Measurements from ENCODE around the gene PDIA6. TPM values are rescaled to one million over a fixed set of nuclear protein-coding genes. Genes with fewer than 3 reads are reported as not detected.

PDIA6 gene
- total RNA-seq, 1 experiment from 2014 or later, result 149 TPM

DNA sequence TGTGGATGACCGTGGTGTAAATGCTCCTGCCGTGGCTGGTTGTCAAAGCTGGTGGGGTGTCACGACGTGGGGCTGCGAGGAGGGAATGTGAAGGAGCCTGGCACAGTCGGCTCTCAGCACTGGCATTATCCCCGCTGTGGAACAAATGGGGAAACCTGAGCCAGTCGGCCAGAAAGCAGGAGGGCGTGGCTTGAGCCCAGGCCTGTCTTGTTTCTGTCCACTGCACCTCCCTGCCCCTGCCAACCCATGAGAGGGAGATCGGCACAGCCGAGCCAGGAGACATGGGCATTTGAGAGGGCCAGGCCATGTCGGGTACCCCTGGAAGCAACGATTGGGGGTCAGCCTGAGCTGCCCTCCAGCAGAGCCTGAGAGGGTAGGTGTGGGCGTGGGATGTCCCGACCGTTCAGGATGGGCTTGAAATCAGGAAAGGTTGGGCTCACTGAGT lies 44.5 kb downstream of the PDIA6 start:
- H3K27ac ChIP-seq (ENCODE audit: low read depth, low read length), result no peak overlapping the region
- H3K4me1 ChIP-seq (ENCODE audit: control insufficient read depth in 1 of 2, insufficient read depth in 2 of 2, low read length in 2 of 2), result peaks cover 11 to 22% of the 10 kb centered on the region in 2 experiments
- no peaks in the 10 kb centered on the region for H3K36me3 ChIP-seq (ENCODE audit: control insufficient read depth in 1 of 2, insufficient read depth in 2 of 2, low read length in 2 of 2)
- H2AFZ ChIP-seq (ENCODE audit: low read depth, low read length, poor library complexity, severe bottlenecking), result no peak overlapping the region
- H3K9ac ChIP-seq (ENCODE audit: low read length), result no peak overlapping the region
- no TSS peak for BruUV-seq (replicated peaks)
- no peak overlapping the region for H3K4me2 ChIP-seq (ENCODE audit: low read length)
- H3K9me2 ChIP-seq (ENCODE audit: insufficient read depth), result no peaks in the 10 kb centered on the region
- H3K9me3 ChIP-seq (ENCODE audit: control insufficient read depth in 1 of 2, insufficient read depth in 1 of 2, low read depth in 1 of 2, low read length in 2 of 2), result no peaks in the 10 kb centered on the region
- no peak for ATAC-seq
- intact Hi-C loops (cut with micrococcal nuclease), result no loop called here
- H4K20me1 ChIP-seq (ENCODE audit: insufficient read depth), result no peaks in the 10 kb centered on the region
- no peaks in the 10 kb centered on the region for H3K27me3 ChIP-seq (ENCODE audit: insufficient read depth, low read length)
- no peak overlapping the region for H3K4me3 ChIP-seq (replicated peaks in 1 of 2; ENCODE audit: low read depth in 1 of 2, low read length in 2 of 2)
- RAD21 ChIA-PET (ENCODE audit: low non-redundant PET in 1 of 2, low total read pairs in 2 of 2, uncharacterized antibody in 2 of 2, unreplicated experiment in 2 of 2), result no interaction called here
- CTCF ChIA-PET, result no interaction called here
- POLR2A ChIA-PET, result no interaction called here
- no peak for TF ChIP-seq SP1 (IDR thresholded peaks at IDR 0.05; ENCODE audit: low read depth)
- no peak for TF ChIP-seq ZBTB33 (IDR thresholded peaks at IDR 0.05; ENCODE audit: extremely low read depth, insufficient replicate concordance, low read length)
- TF ChIP-seq, protein P1, sequence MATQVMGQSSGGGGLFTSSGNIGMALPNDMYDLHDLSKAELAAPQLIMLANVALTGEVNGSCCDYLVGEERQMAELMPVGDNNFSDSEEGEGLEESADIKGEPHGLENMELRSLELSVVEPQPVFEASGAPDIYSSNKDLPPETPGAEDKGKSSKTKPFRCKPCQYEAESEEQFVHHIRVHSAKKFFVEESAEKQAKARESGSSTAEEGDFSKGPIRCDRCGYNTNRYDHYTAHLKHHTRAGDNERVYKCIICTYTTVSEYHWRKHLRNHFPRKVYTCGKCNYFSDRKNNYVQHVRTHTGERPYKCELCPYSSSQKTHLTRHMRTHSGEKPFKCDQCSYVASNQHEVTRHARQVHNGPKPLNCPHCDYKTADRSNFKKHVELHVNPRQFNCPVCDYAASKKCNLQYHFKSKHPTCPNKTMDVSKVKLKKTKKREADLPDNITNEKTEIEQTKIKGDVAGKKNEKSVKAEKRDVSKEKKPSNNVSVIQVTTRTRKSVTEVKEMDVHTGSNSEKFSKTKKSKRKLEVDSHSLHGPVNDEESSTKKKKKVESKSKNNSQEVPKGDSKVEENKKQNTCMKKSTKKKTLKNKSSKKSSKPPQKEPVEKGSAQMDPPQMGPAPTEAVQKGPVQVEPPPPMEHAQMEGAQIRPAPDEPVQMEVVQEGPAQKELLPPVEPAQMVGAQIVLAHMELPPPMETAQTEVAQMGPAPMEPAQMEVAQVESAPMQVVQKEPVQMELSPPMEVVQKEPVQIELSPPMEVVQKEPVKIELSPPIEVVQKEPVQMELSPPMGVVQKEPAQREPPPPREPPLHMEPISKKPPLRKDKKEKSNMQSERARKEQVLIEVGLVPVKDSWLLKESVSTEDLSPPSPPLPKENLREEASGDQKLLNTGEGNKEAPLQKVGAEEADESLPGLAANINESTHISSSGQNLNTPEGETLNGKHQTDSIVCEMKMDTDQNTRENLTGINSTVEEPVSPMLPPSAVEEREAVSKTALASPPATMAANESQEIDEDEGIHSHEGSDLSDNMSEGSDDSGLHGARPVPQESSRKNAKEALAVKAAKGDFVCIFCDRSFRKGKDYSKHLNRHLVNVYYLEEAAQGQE (IDR thresholded peaks at IDR 0.05; ENCODE audit: low read depth), result no peak
- no peak for TF ChIP-seq FOSL1 (IDR thresholded peaks at IDR 0.05; ENCODE audit: low read depth)
- TF ChIP-seq, protein P2, sequence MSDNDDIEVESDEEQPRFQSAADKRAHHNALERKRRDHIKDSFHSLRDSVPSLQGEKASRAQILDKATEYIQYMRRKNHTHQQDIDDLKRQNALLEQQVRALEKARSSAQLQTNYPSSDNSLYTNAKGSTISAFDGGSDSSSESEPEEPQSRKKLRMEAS (IDR thresholded peaks at IDR 0.05), result no peak
- no peak for TF ChIP-seq CBX3 (IDR thresholded peaks at IDR 0.05; ENCODE audit: low read depth)
- no peak for TF ChIP-seq YY1 (IDR thresholded peaks at IDR 0.05; ENCODE audit: extremely low read depth, insufficient replicate concordance, low read depth, low read length)
- TF ChIP-seq POLR2A (IDR thresholded peaks at IDR 0.05; ENCODE audit: borderline replicate concordance, extremely low read depth, insufficient read depth, insufficient read length), result no peak
- TF ChIP-seq TCF7L2 (IDR thresholded peaks at IDR 0.05; ENCODE audit: borderline replicate concordance, extremely low read depth, insufficient read depth, insufficient read length), result no peak
- TF ChIP-seq, protein P3, sequence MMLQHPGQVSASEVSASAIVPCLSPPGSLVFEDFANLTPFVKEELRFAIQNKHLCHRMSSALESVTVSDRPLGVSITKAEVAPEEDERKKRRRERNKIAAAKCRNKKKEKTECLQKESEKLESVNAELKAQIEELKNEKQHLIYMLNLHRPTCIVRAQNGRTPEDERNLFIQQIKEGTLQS (IDR thresholded peaks at IDR 0.05), result no peak
- no peak for TF ChIP-seq SIN3A (IDR thresholded peaks at IDR 0.05; ENCODE audit: low read depth)
- no peak for TF ChIP-seq EZH2phosphoT487 (IDR thresholded peaks at IDR 0.05; ENCODE audit: borderline replicate concordance)
- TF ChIP-seq EZH2 (IDR thresholded peaks at IDR 0.05), result no peak
- TF ChIP-seq ZNF274 (IDR thresholded peaks at IDR 0.05; ENCODE audit: low read depth, low read length), result no peak
- no peak for TF ChIP-seq EGR1 (IDR thresholded peaks at IDR 0.05; ENCODE audit: low read depth)
- TF ChIP-seq SRF (IDR thresholded peaks at IDR 0.05; ENCODE audit: low read depth), result no peak
- TF ChIP-seq CTCF (IDR thresholded peaks at IDR 0.05 in 2 of 3, conservative IDR thresholded peaks at IDR 0.05 in 1 of 3; ENCODE audit: borderline replicate concordance in 1 of 3, insufficient read depth in 1 of 3, low read depth in 2 of 3, low read length in 2 of 3), result no peak
- no peak for TF ChIP-seq ZFX (IDR thresholded peaks at IDR 0.05)
- no peaks in the 10 kb centered on the region for H3K79me2 ChIP-seq (ENCODE audit: insufficient read depth, low read length)
- no peak for DNase-seq (ENCODE audit: low read depth, low spot score)
